Activated T-cell treated with anti-CD3 and anti-CD28 coated beads, Interleukin-2, amount 50 U/mL, for 4 hours (primary cell): ENCODE results near the gene HMOX2. TPM values are rescaled to one million over a fixed set of nuclear protein-coding genes. Genes with fewer than 3 reads are reported as not detected.

ENCODE experiments used
- ATAC-seq, 2 donors: fragments of 200-7000 bp; cut with Tn5 transposase; one replicate each; pipeline ENCODE4 v1.10.0; 2021
- DNase-seq: peaks from one replicate; pipeline ENCODE4 v3.0.0-alpha.2; 2020
- H3K27me3 Mint-ChIP-seq: one replicate; pipeline ENCODE4 v1.8.0; 2021; ENCODE audit warnings: low read depth, mixed read lengths
- H3K36me3 Mint-ChIP-seq: one replicate; pipeline ENCODE4 v1.8.0; 2022; ENCODE audit warnings: mixed read lengths; ENCODE audit not compliant: insufficient read depth
- H3K4me1 Mint-ChIP-seq: one replicate; pipeline ENCODE4 v1.8.0; 2021; ENCODE audit warnings: low read depth, mixed read lengths
- H3K4me3 Mint-ChIP-seq: one replicate; pipeline ENCODE4 v1.8.0; 2021; ENCODE audit warnings: mild to moderate bottlenecking, moderate library complexity, mixed read lengths
- H3K9me3 Mint-ChIP-seq: one replicate; pipeline ENCODE4 v1.8.0; 2021; ENCODE audit warnings: mixed read lengths
- total RNA-seq, 3 donors: library from RNA; stranded (reverse); gene quantifications; one replicate each; pipeline ENCODE4 v1.2.1, GENCODE V29; 2021

HMOX2 gene
- total RNA-seq, 3 donors from 2014 or later, result 79.9 to 85.3 (median 83.1) TPM

- Mint-ChIP-seq H3K9me3 (no peaks in the 10 kb centered on the region), H3K36me3 (peaks cover 30% of the 10 kb centered on the region), H3K27me3 (no peaks in the 10 kb centered on the region), H3K4me3 (no peak overlapping the region), H3K4me1 (no peaks in the 10 kb centered on the region)
- ATAC-seq, result no peak
- no peak for DNase-seq
These were observed 23.5 kb upstream of the HMOX2 start for GRCh38 chr16:4452674-4453073.

- Mint-ChIP-seq H3K9me3 (no peaks in the 10 kb centered on the region), H3K36me3 (peaks cover 30% of the 10 kb centered on the region), H3K27me3 (no peaks in the 10 kb centered on the region), H3K4me3 (no peak overlapping the region), H3K4me1 (peaks cover 8% of the 10 kb centered on the region)
- ATAC-seq (no peak), DNase-seq (no peak)
These were observed 21.6 kb upstream of the HMOX2 start for GRCh38 chr16:4454623-4455022.

GRCh38 chr16:4455081-4455480, 21.1 kb upstream of the HMOX2 start:
- no peaks in the 10 kb centered on the region for H3K9me3 Mint-ChIP-seq
- no peaks in the 10 kb centered on the region for H3K27me3 Mint-ChIP-seq
- no peak for ATAC-seq
- no peak for DNase-seq
- peaks cover 12% of the 10 kb centered on the region for H3K4me1 Mint-ChIP-seq
- no peak overlapping the region for H3K4me3 Mint-ChIP-seq
- peaks cover 32% of the 10 kb centered on the region for H3K36me3 Mint-ChIP-seq

GRCh38 chr16:4455951-4456350, 20.2 kb upstream of the HMOX2 start:
- no peaks in the 10 kb centered on the region for H3K27me3 Mint-ChIP-seq
- H3K4me3 Mint-ChIP-seq, result no peak overlapping the region
- ATAC-seq (no peak), DNase-seq (no peak)
- peaks cover 31% of the 10 kb centered on the region for H3K36me3 Mint-ChIP-seq
- H3K4me1 Mint-ChIP-seq, result peaks cover 12% of the 10 kb centered on the region
- no peaks in the 10 kb centered on the region for H3K9me3 Mint-ChIP-seq

- Mint-ChIP-seq H3K36me3 (peaks cover 22% of the 10 kb centered on the region), H3K4me3 (no peak overlapping the region), H3K4me1 (peaks cover 23% of the 10 kb centered on the region), H3K27me3 (no peaks in the 10 kb centered on the region), H3K9me3 (no peaks in the 10 kb centered on the region)
- DNase-seq (no peak), ATAC-seq (no peak)
These were observed 15.3 kb upstream of the HMOX2 start for GRCh38 chr16:4460936-4461249.

- Mint-ChIP-seq H3K4me1 (peaks cover 29% of the 10 kb centered on the region), H3K4me3 (no peak overlapping the region), H3K27me3 (no peaks in the 10 kb centered on the region), H3K9me3 (no peaks in the 10 kb centered on the region), H3K36me3 (peaks cover 25% of the 10 kb centered on the region)
- ATAC-seq (no peak), DNase-seq (no peak)
These were observed 14.7 kb upstream of the HMOX2 start for GRCh38 chr16:4461250-4462085.

GRCh38 chr16:4463522-4464163, 12.6 kb upstream of the HMOX2 start:
- ATAC-seq, result no peak
- Mint-ChIP-seq H3K4me1 (peaks cover 35% of the 10 kb centered on the region), H3K9me3 (no peaks in the 10 kb centered on the region), H3K36me3 (peaks cover 26% of the 10 kb centered on the region), H3K27me3 (no peaks in the 10 kb centered on the region), H3K4me3 (no peak overlapping the region)
- no peak for DNase-seq

GRCh38 chr16:4465977-4466779, 10.0 kb upstream of the HMOX2 start:
- H3K4me3 Mint-ChIP-seq, result peak overlapping the region; percentile 55
- ATAC-seq (peak; percentile 76 to 97), DNase-seq (peak; percentile 52)
- no peaks in the 10 kb centered on the region for H3K27me3 Mint-ChIP-seq
- no peaks in the 10 kb centered on the region for H3K9me3 Mint-ChIP-seq
- H3K4me1 Mint-ChIP-seq, result peaks cover 23% of the 10 kb centered on the region
- H3K36me3 Mint-ChIP-seq, result peaks cover 16% of the 10 kb centered on the region

GRCh38 chr16:4467916-4468315, 8.3 kb upstream of the HMOX2 start:
- H3K4me3 Mint-ChIP-seq, result no peak overlapping the region
- peaks cover 15% of the 10 kb centered on the region for H3K36me3 Mint-ChIP-seq
- peaks cover 27% of the 10 kb centered on the region for H3K4me1 Mint-ChIP-seq
- no peaks in the 10 kb centered on the region for H3K9me3 Mint-ChIP-seq
- ATAC-seq, result no peak
- no peaks in the 10 kb centered on the region for H3K27me3 Mint-ChIP-seq
- DNase-seq, result no peak

- ATAC-seq (no peak), DNase-seq (no peak)
- Mint-ChIP-seq H3K4me3 (no peak overlapping the region), H3K27me3 (no peaks in the 10 kb centered on the region), H3K4me1 (peaks cover 32% of the 10 kb centered on the region), H3K9me3 (no peaks in the 10 kb centered on the region), H3K36me3 (peaks cover 15% of the 10 kb centered on the region)
These were observed 7.2 kb upstream of the HMOX2 start for GRCh38 chr16:4468972-4469371.

- Mint-ChIP-seq H3K27me3 (no peaks in the 10 kb centered on the region), H3K4me3 (no peak overlapping the region), H3K36me3 (peaks cover 6% of the 10 kb centered on the region), H3K4me1 (peaks cover 20% of the 10 kb centered on the region), H3K9me3 (no peaks in the 10 kb centered on the region)
- ATAC-seq (no peak), DNase-seq (no peak)
These were observed 4.3 kb upstream of the HMOX2 start for GRCh38 chr16:4471869-4472268.

- DNase-seq (no peak), ATAC-seq (no peak)
- Mint-ChIP-seq H3K9me3 (no peaks in the 10 kb centered on the region), H3K36me3 (peaks cover 5% of the 10 kb centered on the region), H3K27me3 (no peaks in the 10 kb centered on the region), H3K4me1 (peaks cover 24% of the 10 kb centered on the region), H3K4me3 (peak overlapping the region; percentile 21)
These were observed 3.3 kb upstream of the HMOX2 start for GRCh38 chr16:4472880-4473279.

- peak; percentile 55 to 61 for ATAC-seq
- Mint-ChIP-seq H3K4me1 (peaks cover 33% of the 10 kb centered on the region), H3K27me3 (no peaks in the 10 kb centered on the region), H3K4me3 (peak within 1 kb of the TSS; percentile 90), H3K36me3 (peaks cover 3% of the 10 kb centered on the region), H3K9me3 (no peaks in the 10 kb centered on the region)
- DNase-seq, result peak; percentile 72
These were observed 1.8 kb upstream of the HMOX2 start, which contains the start of gene NMRAL1 for GRCh38 chr16:4474192-4474961. Gene NMRAL1, minus strand, starts transcription at chr16:4474625. Its CDS starts 493 bp downstream, at chr16:4474132.

- Mint-ChIP-seq H3K9me3 (no peaks in the 10 kb centered on the region), H3K4me3 (peak overlapping the region; percentile 90), H3K36me3 (peaks cover 8% of the 10 kb centered on the region), H3K27me3 (no peaks in the 10 kb centered on the region), H3K4me1 (peaks cover 47% of the 10 kb centered on the region)
- ATAC-seq, result no peak
- no peak for DNase-seq
These were observed 1.8 kb downstream of the HMOX2 start for GRCh38 chr16:4477966-4478365.
